Activated gamma-delta T cell (primary cell): ENCODE results near the gene MICU2.

ENCODE experiments used
- DNase-seq: peaks from one replicate; lab custom pipeline; 2025; lab: John Stamatoyannopoulos, UW
- total RNA-seq, 2 donors: gene quantifications; one replicate each; lab custom pipeline; 2026; lab: John Stamatoyannopoulos, UW

Gene MICU2
- total RNA-seq = 80.4 to 91.6 reads per million in 2 donors

- peak; percentile 92 for DNase-seq
These were observed at the start of gene MICU2 for GRCh38 chr13:21603531-21604448. MICU2 (minus strand) TSS chr13:21604170; CDS start chr13:21604148, 22 bp downstream.

- no peak for DNase-seq
These were observed 37.7 kb upstream of the MICU2 start for GRCh38 chr13:21641629-21642028.

- no peak for DNase-seq
These were observed 35.6 kb upstream of the MICU2 start for GRCh38 chr13:21639561-21639960.

- no peak for DNase-seq
These were observed 34.6 kb upstream of the MICU2 start for GRCh38 chr13:21638319-21639282.

GRCh38 chr13:21637296-21637695 lies 33.3 kb upstream of the MICU2 start:
- peak; percentile 5 for DNase-seq

- no peak for DNase-seq
These were observed 32.7 kb upstream of the MICU2 start for GRCh38 chr13:21636656-21637055.

GRCh38 chr13:21632196-21632595 lies 28.2 kb upstream of the MICU2 start:
- DNase-seq = no peak

GRCh38 chr13:21625366-21625765 lies 21.4 kb upstream of the MICU2 start:
- DNase-seq = no peak

GRCh38 chr13:21620861-21621260 lies 16.9 kb upstream of the MICU2 start:
- DNase-seq = no peak

GRCh38 chr13:21619633-21620220 lies 15.8 kb upstream of the MICU2 start:
- no peak for DNase-seq

- DNase-seq = no peak
These were observed 12.9 kb upstream of the MICU2 start for GRCh38 chr13:21616880-21617279.

- DNase-seq = no peak
These were observed 12.4 kb upstream of the MICU2 start for GRCh38 chr13:21616205-21616866.

GRCh38 chr13:21615427-21615826 lies 11.5 kb upstream of the MICU2 start:
- no peak for DNase-seq

- no peak for DNase-seq
These were observed 9.8 kb upstream of the MICU2 start for GRCh38 chr13:21613791-21614190.

- no peak for DNase-seq
These were observed 7.4 kb upstream of the MICU2 start for GRCh38 chr13:21611385-21611784.

GRCh38 chr13:21610687-21611086 lies 6.7 kb upstream of the MICU2 start:
- DNase-seq = no peak

- DNase-seq = no peak
These were observed 5.0 kb upstream of the MICU2 start for GRCh38 chr13:21608961-21609360.

- DNase-seq = no peak
These were observed 2.8 kb upstream of the MICU2 start for GRCh38 chr13:21606796-21607195.

- DNase-seq = no peak
These were observed 2.3 kb upstream of the MICU2 start for GRCh38 chr13:21606251-21606650.

- DNase-seq = no peak
These were observed 7.2 kb downstream of the MICU2 start for GRCh38 chr13:21596722-21597121.

- no peak for DNase-seq
These were observed 8.5 kb downstream of the MICU2 start for GRCh38 chr13:21595546-21595822.
